ENCODE data around the gene RNF10.

DNA sequence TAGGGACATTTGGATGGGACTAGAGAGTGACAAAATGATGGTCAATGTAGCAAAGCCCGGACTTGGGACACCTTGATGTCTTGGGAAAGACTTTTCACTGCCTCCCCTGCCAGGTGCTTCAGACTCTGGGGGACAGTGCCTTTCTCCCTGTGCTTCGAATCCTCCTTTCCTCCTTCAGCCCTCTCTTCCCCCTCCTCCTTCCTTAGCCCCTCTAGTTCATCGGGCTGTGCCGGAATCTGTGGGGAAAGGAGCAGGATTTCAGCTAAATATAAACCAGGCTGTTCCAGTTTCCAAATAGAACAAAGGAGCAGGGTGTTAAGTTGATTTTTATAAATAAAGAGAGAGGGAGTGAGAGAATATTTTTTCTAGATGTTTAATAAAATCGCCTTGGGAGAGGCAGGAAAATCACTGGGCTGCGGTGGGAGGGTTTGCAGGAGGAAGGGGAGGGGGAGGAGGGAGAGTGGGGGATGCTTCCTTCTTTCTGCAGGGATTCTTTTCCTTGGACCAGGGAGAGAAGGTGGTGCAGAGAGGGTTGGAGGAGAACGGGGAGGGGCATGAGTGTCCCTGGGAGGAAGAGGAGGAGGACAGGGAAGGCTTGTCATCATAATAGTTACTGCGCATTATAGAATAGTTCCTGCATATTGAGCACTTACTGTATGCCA lies 84.9 kb downstream of the RNF10 start:
- TF ChIP-seq POLR2A (IDR thresholded peaks at IDR 0.05; ENCODE audit: low read length) (no peak), GATA1 (IDR thresholded peaks at IDR 0.05; ENCODE audit: low read depth, low read length) (no peak)
